Stimulated activated CD8-positive, alpha-beta memory T cell treated with anti-CD3 and anti-CD28 coated beads, Interleukin-12 subunit alpha, Interleukin-12 subunit beta, amount 100 ng/mL, for 1 hour (primary cell): ENCODE measurements around the gene ANKLE2.
"Not testable (repeated sequence)": the region's sequence is repeated elsewhere in the genome, so short reads cannot be mapped to it uniquely, and the experiment has no call there.

Experiments
- DNase-seq: peaks from one replicate; pipeline ENCODE4 v3.0.0-alpha.2; 2020; ENCODE audit warnings: low read depth

The ANKLE2 gene

GRCh38 chr12:132776816-132777568 is 15.4 kb upstream of the ANKLE2 start:
- no peak for DNase-seq

GRCh38 chr12:132776230-132776625 is 14.6 kb upstream of the ANKLE2 start:
- DNase-seq = not testable (repeated sequence)

DNA sequence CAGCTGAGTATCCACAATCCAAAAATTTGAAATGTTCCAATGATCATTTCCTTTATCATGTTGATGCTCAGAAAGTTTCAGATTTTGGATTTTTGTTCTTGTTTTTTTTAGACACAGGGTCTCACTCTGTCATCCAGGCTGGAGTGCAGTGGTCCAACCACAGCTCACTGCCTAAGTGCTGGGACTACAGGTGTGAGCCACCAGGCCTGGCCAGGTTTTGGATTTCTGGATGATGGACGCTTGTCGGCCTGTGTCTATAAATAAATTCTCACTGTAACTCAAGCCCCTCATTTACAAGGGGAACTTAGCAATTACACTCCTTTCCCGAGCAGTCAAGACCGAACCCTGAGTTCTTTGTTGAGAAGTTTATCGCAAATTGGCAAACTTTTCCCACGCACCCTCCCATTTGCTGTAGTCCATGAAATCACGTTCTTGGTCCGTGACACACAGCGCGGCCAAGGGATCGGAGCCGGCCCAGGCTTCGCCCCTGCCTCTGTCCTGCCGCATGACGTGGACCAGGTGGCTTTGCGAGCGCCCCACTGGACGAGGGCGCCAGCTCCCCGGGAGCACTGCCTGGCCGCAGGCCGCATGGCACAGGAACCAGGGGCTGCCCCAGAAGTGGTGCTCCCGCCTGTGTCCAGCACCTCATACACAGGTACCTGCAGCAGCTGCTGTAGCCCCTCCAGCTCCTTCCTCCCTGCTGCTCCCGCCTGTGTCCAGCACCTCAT is 14.0 kb upstream of the ANKLE2 start:
- no peak for DNase-seq

- no peak for DNase-seq
Measured at GRCh38 chr12:132774646-132775275, 13.1 kb upstream of the ANKLE2 start.

- DNase-seq = no peak
Measured at GRCh38 chr12:132774159-132774558, 12.5 kb upstream of the ANKLE2 start.

GRCh38 chr12:132773077-132773955 is 11.7 kb upstream of the ANKLE2 start:
- no peak for DNase-seq

DNA sequence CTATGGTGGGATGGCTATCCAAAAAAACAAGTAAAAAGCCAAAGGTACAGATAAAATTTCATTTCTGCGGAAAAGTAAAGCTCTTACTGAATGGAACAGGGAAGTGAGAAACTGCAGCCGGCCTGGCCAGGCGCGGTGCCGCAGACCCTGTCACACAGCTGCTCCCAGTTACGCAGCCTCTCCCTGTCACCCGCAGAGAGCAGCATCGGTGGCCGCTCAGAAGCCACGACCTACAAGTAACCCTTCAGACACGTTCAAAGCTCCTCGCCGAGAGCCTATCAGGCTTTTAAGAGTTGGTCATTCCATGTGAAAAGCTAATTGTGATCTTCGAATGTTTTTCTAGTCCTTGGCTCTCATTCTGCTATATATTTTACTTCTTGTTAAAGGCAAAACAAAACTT is 11.0 kb upstream of the ANKLE2 start:
- DNase-seq = no peak

DNA sequence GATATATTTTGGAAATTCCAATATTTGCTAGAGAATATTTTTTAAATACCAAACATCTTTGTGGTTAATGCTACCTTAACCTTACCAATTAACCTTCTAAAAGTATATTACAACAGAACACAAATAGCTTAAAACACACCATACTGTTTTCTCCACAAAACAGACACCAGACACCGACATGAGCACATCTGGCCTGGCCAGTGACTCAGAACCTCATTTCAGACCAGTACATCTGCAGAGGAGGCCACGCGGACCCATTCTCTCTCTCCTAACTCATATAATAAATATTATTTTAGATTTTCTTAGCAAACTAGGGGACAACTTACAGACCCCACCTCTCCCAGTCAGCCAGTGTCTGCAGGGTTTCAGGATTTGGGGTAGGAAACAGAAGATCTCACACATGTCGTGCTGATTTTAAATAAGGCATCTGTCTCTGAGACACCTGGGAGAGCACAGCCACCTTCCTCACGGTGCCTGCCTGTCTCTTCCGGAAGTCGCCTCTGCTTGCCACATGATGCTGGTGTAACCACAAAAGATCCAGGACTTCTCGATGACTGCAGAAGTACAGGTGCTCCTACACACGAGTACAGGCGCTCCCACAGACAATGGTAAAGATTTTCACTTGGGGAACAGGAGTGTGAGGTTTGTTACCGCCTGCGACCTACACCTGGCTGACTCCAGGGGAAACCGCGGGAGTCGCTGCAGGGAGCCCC is 9.7 kb upstream of the ANKLE2 start:
- DNase-seq = peak; percentile 9

DNA sequence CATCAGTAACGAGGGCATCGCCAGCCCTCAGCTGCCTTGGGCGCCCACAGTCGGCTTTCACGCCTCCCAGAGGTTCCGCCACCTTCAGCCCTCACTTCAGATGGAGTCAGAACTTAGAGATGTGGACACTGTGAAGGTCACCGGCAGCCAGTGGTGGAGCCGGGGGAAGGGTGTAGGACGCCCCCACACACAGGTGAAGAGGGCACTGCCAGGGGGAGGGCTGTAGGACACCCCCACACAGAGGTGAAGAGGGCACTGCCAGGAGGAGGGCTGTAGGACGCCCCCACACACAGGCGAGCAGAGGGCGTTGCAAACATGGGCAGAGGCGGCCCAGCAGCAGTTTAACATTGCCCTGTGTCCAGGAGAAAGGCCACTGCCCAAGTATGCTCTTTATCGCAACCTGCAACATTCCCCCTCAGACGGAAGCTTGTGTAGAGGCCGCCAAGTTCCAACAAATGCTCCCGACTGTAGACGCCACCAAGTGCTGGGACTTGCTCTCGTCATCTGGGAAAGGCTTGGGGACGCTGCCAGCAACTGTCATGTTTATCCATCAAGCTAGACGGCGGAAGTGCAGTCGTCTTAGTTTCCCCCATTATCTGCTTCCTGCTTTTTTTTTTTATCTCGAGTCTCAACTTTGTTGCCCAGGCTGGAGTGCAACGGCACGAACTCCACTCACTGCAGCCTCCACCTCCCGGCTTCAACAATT is 4.9 kb upstream of the ANKLE2 start:
- DNase-seq = no peak

DNA sequence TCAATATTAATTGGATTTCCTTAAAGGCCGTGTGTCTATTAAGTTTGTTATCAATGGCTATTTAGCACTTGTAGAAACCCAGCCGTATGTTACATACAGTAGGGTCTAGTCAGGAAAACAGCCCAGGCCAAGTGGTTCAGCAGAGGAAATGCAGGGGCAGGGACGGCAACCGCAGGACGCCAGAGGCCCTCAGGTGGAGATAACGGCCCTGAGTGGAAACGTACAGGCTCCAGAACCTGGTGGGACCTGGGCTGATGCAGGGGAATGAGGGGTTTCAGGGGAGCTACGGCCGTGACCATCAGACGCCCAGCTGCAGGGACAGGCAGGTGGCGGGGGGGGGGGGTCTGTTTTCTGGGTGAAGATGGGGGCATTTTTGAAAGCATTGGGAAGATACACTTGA is 3.7 kb upstream of the ANKLE2 start:
- DNase-seq = no peak

GRCh38 chr12:132764231-132764630 is 2.6 kb upstream of the ANKLE2 start:
- no peak for DNase-seq

DNA sequence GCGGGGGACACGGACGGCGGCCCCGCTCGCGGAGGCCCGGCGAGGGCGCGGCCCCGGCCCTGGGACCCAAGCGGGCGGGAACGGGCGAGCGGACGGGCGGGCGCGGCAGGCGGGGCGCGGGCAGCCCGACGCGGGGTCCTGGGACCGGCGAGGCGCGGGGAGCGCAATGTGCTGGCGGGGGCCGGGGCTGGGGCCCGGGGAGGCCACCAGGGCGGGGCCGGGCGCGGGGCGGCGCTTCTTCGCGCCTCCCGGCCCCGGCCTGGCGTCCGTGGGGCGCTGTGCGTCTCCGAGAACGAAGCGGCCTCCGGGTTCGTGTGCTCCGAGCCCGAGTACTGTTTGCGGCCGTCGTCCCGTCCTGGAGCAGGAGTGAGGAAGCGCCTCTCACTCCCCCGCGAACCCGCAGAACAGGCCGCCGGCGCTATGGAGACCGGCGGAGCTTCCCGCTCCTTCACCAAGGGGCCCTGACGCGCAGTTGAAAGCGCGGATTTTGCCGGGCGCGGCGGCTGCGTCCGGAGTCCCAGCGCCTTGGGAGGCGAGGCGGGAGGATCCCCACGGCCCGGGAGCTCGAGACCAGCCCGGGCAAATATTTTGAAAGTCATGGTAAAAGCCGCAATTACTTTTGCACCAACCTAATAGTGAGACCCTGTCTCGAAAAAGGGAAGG is 420 bp upstream of the ANKLE2 start:
- DNase-seq = peak; percentile 67

DNA sequence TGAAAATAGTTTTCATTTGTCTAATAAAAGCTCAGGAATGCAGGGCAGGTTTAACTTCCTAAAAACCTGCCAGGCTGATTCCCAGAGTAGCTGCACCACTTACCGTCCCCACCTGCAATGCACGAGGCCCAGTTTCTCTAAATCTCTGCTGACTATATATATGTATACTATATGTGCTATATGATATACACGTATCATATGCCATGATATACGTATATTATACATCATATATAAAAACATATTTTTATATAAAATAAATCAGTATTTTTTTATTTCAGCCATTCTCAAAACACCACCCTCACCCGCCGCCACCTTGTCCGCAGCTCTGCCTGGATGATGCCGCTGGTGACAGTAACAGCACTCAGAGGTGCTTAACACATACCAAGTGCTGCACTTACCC is 2.3 kb downstream of the ANKLE2 start:
- DNase-seq = no peak

DNA sequence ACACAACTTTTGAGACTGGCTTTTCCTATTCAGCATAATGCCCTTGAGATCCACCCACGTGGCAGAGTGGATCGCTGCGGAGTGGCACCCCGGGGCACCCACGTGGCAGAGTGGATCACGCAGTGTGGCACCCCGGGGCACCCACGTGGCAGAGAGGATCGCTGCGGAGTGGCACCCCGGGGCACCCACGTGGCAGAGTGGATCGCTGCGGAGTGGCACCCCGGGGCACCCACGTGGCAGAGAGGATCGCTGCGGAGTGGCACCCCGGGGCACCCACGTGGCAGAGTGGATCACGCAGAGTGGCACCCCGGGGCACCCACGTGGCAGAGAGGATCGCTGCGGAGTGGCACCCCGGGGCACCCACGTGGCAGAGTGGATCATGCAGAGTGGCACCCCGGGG is 2.8 kb downstream of the ANKLE2 start:
- DNase-seq = not testable (repeated sequence)

DNA sequence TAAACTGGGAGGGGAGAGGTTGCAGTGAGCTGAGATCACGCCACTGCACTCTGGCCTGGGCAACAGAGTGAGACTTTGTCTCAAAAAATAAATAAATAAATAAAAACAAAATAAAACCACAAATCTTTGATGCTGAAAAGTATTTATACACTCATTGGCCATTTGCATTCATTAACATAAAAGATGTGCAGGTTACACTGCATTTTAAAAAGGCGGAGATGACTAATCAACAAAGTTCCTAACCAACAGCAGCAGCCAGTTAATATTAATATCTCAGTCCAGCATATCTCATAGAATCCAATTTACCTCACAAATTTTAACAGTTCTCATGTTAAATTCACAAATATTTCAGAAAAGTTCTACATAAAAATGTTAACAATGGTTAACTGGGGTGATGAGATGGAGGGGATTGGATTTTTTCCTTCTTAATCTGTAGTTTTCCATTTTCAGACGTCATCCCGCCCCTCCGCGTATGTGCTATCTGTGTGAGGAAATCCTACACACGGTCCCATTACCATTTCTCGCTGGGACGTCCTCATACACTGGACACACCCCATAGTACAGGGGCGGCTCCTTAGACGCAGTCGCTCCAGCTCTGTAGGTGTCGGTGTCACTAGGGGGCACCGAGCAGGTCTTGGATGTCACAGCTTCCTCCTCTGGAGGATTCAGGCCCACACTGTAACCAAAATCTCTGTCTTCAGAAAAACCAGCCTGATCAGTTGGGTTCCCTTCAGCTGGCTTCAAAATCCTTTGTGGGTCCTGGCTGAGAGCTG is 7.3 kb downstream of the ANKLE2 start:
- no peak for DNase-seq

DNA sequence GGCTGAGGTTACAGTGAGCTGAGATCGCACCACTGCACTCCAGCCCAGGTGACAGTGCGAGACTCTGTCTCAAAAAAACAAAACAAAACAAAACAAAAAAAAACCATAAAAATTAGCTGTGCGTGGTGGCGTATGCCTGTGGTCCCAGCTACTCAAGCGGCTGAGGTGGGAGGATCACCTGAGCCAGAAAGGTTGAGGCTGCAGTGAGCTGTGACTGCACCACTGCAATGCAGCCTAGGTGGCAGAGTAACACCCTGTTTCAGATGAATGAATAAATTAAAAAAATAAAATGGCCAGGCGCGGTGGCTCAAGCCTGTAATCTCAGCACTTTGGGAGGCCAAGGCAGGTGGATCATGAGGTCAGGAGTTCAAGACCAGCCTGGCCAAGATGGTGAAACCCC is 8.0 kb downstream of the ANKLE2 start:
- DNase-seq = not testable (repeated sequence)

GRCh38 chr12:132748319-132748718 is 13.3 kb downstream of the ANKLE2 start:
- no peak for DNase-seq

- DNase-seq = no peak
Measured at GRCh38 chr12:132747896-132748295, 13.7 kb downstream of the ANKLE2 start.

DNA sequence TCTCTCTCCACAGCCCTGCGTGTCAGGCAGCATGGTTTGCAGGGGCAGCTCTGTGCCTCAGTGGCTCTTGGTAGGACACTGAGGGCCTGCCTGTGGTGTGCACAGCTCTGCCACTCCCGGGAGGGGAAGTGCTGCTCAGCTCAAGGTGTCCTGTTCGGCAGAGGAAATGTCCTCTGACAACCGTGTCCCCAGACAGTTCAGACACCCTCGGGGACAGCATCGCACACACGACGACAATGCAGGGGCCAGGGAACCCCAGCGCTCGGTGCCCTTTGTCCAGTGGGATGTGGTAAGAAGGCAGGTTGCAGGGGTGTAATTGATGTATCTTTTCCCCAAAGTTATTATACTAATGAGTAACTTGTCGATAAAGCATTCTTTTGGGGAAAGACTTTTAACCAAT is 14.2 kb downstream of the ANKLE2 start:
- DNase-seq = no peak

- DNase-seq = no peak
Measured at GRCh38 chr12:132746613-132747012, 15.0 kb downstream of the ANKLE2 start.
